ENCODE results near the gene ZNF488. TPM values are rescaled to one million over a fixed set of nuclear protein-coding genes. Genes with fewer than 3 reads are reported as not detected.

Gene ZNF488
- total RNA-seq, 2 donors from 2014 or later: not detected

GRCh38 chr10:47316131-47316530 is 68.0 kb downstream of the ZNF488 start:
- H3K27ac ChIP-seq: no peak overlapping the region
- H3K4me1 ChIP-seq (ENCODE audit: control insufficient read depth in 1 of 2, low read depth in 2 of 2): peaks cover 0 to 12% of the 10 kb centered on the region in 2 donors
- ATAC-seq (ENCODE audit: insufficient number of reproducible peaks, low FRiP score, low read depth) (no peak), DNase-seq (ENCODE audit: low spot score) (no peak)
- no peaks in the 10 kb centered on the region for H3K9me3 ChIP-seq
- no peaks in the 10 kb centered on the region for H3K27me3 ChIP-seq (replicated peaks; ENCODE audit: insufficient read depth)
- TF ChIP-seq CTCF (IDR thresholded peaks at IDR 0.05): no peak
- H3K36me3 ChIP-seq: no peaks in the 10 kb centered on the region
- no peak overlapping the region for H3K4me3 ChIP-seq

Other genes with a start within 250 kb of the ZNF488 start
- gene GDF10, start 84.1 kb downstream of the ZNF488 start, total RNA-seq: 1 to 10 TPM; 2.4 to 2.5 TPM
- not detected for gene GDF2, start 61.8 kb downstream of the ZNF488 start, total RNA-seq
- gene RBP3, start 35.9 kb downstream of the ZNF488 start, total RNA-seq: not detected
- not detected for gene ANXA8, start 99.8 kb upstream of the ZNF488 start, total RNA-seq
- not detected for gene FAM25G, start 107.4 kb upstream of the ZNF488 start, total RNA-seq
- gene AGAP9, start 139.3 kb upstream of the ZNF488 start, total RNA-seq: 10 to 100 TPM in 1 of 2 donors, 1 to 10 TPM in 1; 8.9 to 13.9 TPM

Measured in thoracic aorta (tissue), 2 donors.